K562 (cell line): ENCODE data around the gene ARHGAP9. TPM values are rescaled to one million over a fixed set of nuclear protein-coding genes. Genes with fewer than 3 reads are reported as not detected.
A peak's percentile ranks its signal among the peaks of the same experiment; 100 is the strongest.

Experiments used
- ATF6 ChIP-seq: sonication (generic); formaldehyde crosslinking; IDR thresholded peaks from 2 replicates; pipeline ENCODE4 v1.4.0; 2020; ENCODE audit warnings: mild to moderate bottlenecking, missing genetic modification reagents
- CBX1 ChIP-seq: sonication (generic); IDR thresholded peaks from 2 replicates; pipeline ENCODE4 v1.6.1; 2016; ENCODE audit warnings: antibody characterized with exemption, low read depth, mild to moderate bottlenecking
- E2F4 ChIP-seq: sonication (generic); formaldehyde crosslinking; IDR thresholded peaks from 2 replicates; pipeline ENCODE4 v1.8.0; 2022; ENCODE audit warnings: mild to moderate bottlenecking, low read depth, missing genetic modification reagents
- ETV5 ChIP-seq: sonication (generic); formaldehyde crosslinking; IDR thresholded peaks from 2 replicates; pipeline ENCODE4 v1.4.0; 2020; ENCODE audit warnings: low read depth, mild to moderate bottlenecking, missing genetic modification reagents
- FOS ChIP-seq: IDR thresholded peaks from 3 replicates; pipeline ENCODE4 v1.6.1; 2011; ENCODE audit not compliant: insufficient read length; ENCODE audit errors: extremely low read depth
- HDAC3 ChIP-seq: fragments of 450-650 bp; IDR thresholded peaks from 2 replicates; pipeline ENCODE4 v1.6.1; 2018; ENCODE audit warnings: borderline replicate concordance, mild to moderate bottlenecking, moderate library complexity; ENCODE audit not compliant: partially characterized antibody
- SIRT6 ChIP-seq: IDR thresholded peaks from one replicate; pipeline ENCODE4 v1.6.1; 2012; ENCODE audit warnings: low read depth, mild to moderate bottlenecking, control low read depth, inconsistent platforms, low read length, moderate library complexity
- TAF15 ChIP-seq: fragments of 200-400 bp; formaldehyde crosslinking; IDR thresholded peaks from 2 replicates; pipeline ENCODE4 v1.6.1; 2017; ENCODE audit warnings: mild to moderate bottlenecking, low read depth, low read length, moderate library complexity
- TGIF2 ChIP-seq: sonication (generic); formaldehyde crosslinking; IDR thresholded peaks from 2 replicates; pipeline ENCODE4 v1.8.1; 2022; ENCODE audit warnings: mild to moderate bottlenecking, missing genetic modification reagents, moderate library complexity
- TSC22D4 ChIP-seq: fragments of 450-650 bp; IDR thresholded peaks from 2 replicates; pipeline ENCODE4 v1.6.1; 2016; ENCODE audit warnings: missing genetic modification characterization, missing biosample characterization, control low read depth
- ZFX ChIP-seq: sonication (generic); formaldehyde crosslinking; IDR thresholded peaks from 2 replicates; pipeline ENCODE4 v1.8.0; 2022; ENCODE audit warnings: mild to moderate bottlenecking, missing genetic modification reagents, moderate library complexity
- ZNF586 ChIP-seq: fragments of 450-650 bp; formaldehyde crosslinking; conservative IDR thresholded peaks from 2 replicates; pipeline ENCODE4 v1.4.0; 2020; ENCODE audit warnings: mild to moderate bottlenecking, moderate library complexity
- ZNF592 ChIP-seq: fragments of 450-650 bp; IDR thresholded peaks from 2 replicates; pipeline ENCODE4 v1.6.1; 2017; ENCODE audit warnings: antibody characterized with exemption, mild to moderate bottlenecking
- polyA plus RNA-seq, 8 experiments: library from polyadenylated mRNA; depleted of rRNA in 4 of 8; stranded (reverse) in 5 of 8; unstranded in 3 of 8; fragments of >200 nt; fragmentation: Nextera tagmentation in 2 of 8; fragmentation: Illumina TruSeq in 1 of 8; extraction: Ambion mirVana in 2 of 8; extraction: Trizol in 1 of 8; gene quantifications; 2 replicates each; pipeline versions ENCODE4 v1.2.1 to v1.2.3, GENCODE V29; 2011 to 2014; ENCODE audit warnings: inconsistent platforms in 1 of 8, missing spikeins in 1 of 8
- total RNA-seq, 7 experiments: library from RNA; depleted of rRNA in 6 of 7; stranded (reverse); fragments of >200 nt in 6 of 7; fragmentation: Illumina TruSeq in 2 of 7; extraction: Trizol in 2 of 7; gene quantifications; 2 replicates each; pipeline versions ENCODE4 v1.2.1 to v1.2.3, GENCODE V29; 2011 to 2021; ENCODE audit warnings: low replicate concordance in 1 of 7
- TF ChIP-seq, protein P1 (sequence below): sonication (generic); formaldehyde crosslinking; IDR thresholded peaks from 2 replicates; pipeline ENCODE4 v1.8.0; 2023; ENCODE audit warnings: missing genetic modification reagents, mild to moderate bottlenecking, borderline replicate concordance

Gene ARHGAP9
- total and polyA plus RNA-seq, 9 of the 15 experiments (the other 6 are each of a cell fraction or from before 2014, with no cell fraction given) = 1.5 to 10.2 (median 5.1) TPM

DNA sequence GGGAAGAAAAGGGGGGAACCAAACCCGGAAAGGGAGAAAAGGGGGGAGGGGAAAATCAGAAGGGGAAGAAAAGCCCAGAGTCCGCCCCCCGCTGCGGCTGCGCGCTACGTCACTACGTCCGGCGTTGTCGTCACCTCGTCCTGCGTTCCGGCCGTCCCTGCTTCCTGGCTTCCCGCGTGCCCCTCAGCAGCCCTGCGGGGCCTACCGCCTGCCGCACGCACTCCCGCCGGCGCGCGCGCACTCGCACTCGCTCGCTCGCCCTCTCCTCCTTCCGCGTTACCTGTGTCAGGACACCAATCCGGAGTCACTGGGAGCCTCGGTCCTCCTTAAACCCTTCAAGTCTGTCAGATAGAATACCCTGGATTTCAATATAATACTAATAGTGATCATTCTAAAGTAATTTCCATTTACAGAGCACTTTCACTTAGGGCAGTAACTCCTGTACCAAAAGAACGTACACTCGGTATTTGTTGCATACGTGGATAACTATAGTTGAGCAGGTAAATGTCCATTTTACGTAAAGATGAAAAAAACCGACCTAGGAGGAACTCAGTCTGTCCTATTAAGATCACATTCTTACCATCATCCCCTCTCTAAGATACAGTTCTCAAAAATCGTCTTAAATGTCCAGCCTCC lies 48.6 kb downstream of the ARHGAP9 start, which contains the start of gene R3HDM2 (continued):
- TF ChIP-seq ZNF592 (peak; percentile 71), TSC22D4 (tag) (no peak), FOS (no peak), SIRT6 (no peak), ZNF586 (CRISPR knock-in tag) (no peak), TAF15 (no peak), CBX1 (no peak; the same call in 1 of the 2 replicates), ETV5 (peak; percentile 79; the same call in 1 of the 2 replicates), HDAC3 (no peak), E2F4 (peak; percentile 91), TGIF2 (CRISPR knock-in tag) (no peak), ATF6 (CRISPR knock-in tag) (peak; percentile 91; the same call in 1 of the 2 replicates), ZFX (CRISPR knock-in tag) (peak; percentile 98)
- TF ChIP-seq, protein P1, sequence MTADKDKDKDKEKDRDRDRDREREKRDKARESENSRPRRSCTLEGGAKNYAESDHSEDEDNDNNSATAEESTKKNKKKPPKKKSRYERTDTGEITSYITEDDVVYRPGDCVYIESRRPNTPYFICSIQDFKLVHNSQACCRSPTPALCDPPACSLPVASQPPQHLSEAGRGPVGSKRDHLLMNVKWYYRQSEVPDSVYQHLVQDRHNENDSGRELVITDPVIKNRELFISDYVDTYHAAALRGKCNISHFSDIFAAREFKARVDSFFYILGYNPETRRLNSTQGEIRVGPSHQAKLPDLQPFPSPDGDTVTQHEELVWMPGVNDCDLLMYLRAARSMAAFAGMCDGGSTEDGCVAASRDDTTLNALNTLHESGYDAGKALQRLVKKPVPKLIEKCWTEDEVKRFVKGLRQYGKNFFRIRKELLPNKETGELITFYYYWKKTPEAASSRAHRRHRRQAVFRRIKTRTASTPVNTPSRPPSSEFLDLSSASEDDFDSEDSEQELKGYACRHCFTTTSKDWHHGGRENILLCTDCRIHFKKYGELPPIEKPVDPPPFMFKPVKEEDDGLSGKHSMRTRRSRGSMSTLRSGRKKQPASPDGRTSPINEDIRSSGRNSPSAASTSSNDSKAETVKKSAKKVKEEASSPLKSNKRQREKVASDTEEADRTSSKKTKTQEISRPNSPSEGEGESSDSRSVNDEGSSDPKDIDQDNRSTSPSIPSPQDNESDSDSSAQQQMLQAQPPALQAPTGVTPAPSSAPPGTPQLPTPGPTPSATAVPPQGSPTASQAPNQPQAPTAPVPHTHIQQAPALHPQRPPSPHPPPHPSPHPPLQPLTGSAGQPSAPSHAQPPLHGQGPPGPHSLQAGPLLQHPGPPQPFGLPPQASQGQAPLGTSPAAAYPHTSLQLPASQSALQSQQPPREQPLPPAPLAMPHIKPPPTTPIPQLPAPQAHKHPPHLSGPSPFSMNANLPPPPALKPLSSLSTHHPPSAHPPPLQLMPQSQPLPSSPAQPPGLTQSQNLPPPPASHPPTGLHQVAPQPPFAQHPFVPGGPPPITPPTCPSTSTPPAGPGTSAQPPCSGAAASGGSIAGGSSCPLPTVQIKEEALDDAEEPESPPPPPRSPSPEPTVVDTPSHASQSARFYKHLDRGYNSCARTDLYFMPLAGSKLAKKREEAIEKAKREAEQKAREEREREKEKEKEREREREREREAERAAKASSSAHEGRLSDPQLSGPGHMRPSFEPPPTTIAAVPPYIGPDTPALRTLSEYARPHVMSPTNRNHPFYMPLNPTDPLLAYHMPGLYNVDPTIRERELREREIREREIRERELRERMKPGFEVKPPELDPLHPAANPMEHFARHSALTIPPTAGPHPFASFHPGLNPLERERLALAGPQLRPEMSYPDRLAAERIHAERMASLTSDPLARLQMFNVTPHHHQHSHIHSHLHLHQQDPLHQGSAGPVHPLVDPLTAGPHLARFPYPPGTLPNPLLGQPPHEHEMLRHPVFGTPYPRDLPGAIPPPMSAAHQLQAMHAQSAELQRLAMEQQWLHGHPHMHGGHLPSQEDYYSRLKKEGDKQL (CRISPR knock-in tag) = no peak
